Activated naive CD4-positive, alpha-beta T cell treated with anti-CD3 and anti-CD28 coated beads for 36 hours (primary cell): ENCODE results near the gene HMGB2. TPM values are rescaled to one million over a fixed set of nuclear protein-coding genes. Genes with fewer than 3 reads are reported as not detected.

Source experiments
- CTCF ChIA-PET: fragments of 350-600 bp; sonication (Branson Sonifier 250); formaldehyde crosslinking; loops from one replicate; lab custom pipeline; 2021; ENCODE audit warnings: antibody characterized with exemption; lab: Charles Lee
- DNase-seq: peaks from one replicate; pipeline ENCODE4 v3.0.0-alpha.2; 2020
- H3K27ac Mint-ChIP-seq: one replicate; pipeline ENCODE4 v1.8.0; 2021; ENCODE audit warnings: mild to moderate bottlenecking, mixed read lengths
- H3K27me3 Mint-ChIP-seq: one replicate; pipeline ENCODE4 v1.8.0; 2021; ENCODE audit warnings: low read depth, mixed read lengths
- H3K36me3 Mint-ChIP-seq: one replicate; pipeline ENCODE4 v1.8.0; 2021; ENCODE audit warnings: low read depth, mixed read lengths
- H3K4me1 Mint-ChIP-seq: one replicate; pipeline ENCODE4 v1.8.0; 2021; ENCODE audit warnings: low read depth, mixed read lengths
- H3K4me3 Mint-ChIP-seq: one replicate; pipeline ENCODE4 v1.8.0; 2021; ENCODE audit warnings: mild to moderate bottlenecking, moderate library complexity, mixed read lengths
- H3K9me3 Mint-ChIP-seq: one replicate; pipeline ENCODE4 v1.8.0; 2021; ENCODE audit warnings: mixed read lengths
- intact Hi-C: fragments of 100-400 bp; cut with micrococcal nuclease; formaldehyde crosslinking; loops from one replicate; pipeline ENCODE4 v1.15.1; 2023
- total RNA-seq, 2 experiments: library from RNA; stranded (reverse); gene quantifications; one replicate each; pipeline ENCODE4 v1.2.3, GENCODE V29; 2021

HMGB2 gene
- total RNA-seq, 2 experiments from 2014 or later = 752 to 787 TPM

- CTCF ChIA-PET = interaction anchor here (2.5 kb wide), 1 partner anchor 10 kb away, joined by 18 read pairs; no protein-coding TSS in a partner anchor
- no peak for DNase-seq
- Mint-ChIP-seq H3K27ac (no peak overlapping the region), H3K36me3 (peaks cover 4% of the 10 kb centered on the region), H3K27me3 (no peaks in the 10 kb centered on the region), H3K4me1 (no peaks in the 10 kb centered on the region), H3K4me3 (no peak overlapping the region), H3K9me3 (no peaks in the 10 kb centered on the region)
- intact Hi-C loops = no loop called here
Observed at GRCh38 chr4:173311368-173311767, 22.8 kb downstream of the HMGB2 start.

- CTCF ChIA-PET = interaction anchor here (0.6 to 2.3 kb wide), 4 partner anchors 12 to 287 kb away, joined by 3 to 6 read pairs (median 4); no protein-coding TSS in a partner anchor
- Mint-ChIP-seq H3K27ac (no peak overlapping the region), H3K4me1 (no peaks in the 10 kb centered on the region), H3K36me3 (peaks cover 13% of the 10 kb centered on the region), H3K27me3 (no peaks in the 10 kb centered on the region), H3K9me3 (no peaks in the 10 kb centered on the region), H3K4me3 (no peak overlapping the region)
- no peak for DNase-seq
- intact Hi-C loops = no loop called here
Observed at GRCh38 chr4:173307778-173308177, 26.4 kb downstream of the HMGB2 start.

GRCh38 chr4:173301518-173302201 lies 32.5 kb downstream of the HMGB2 start:
- no peak overlapping the region for H3K4me3 Mint-ChIP-seq
- CTCF ChIA-PET = interaction anchor here (0.6 to 3.9 kb wide), 54 partner anchors 9 to 547 kb away, joined by 3 to 80 read pairs (median 4); partner anchors contain the start of gene GALNT7
- intact Hi-C loops = loop anchor here (1.0 to 2.0 kb wide), 4 partner anchors 13 to 288 kb away; no protein-coding TSS in a partner anchor
- H3K27me3 Mint-ChIP-seq = no peaks in the 10 kb centered on the region
- H3K4me1 Mint-ChIP-seq = peaks cover 2% of the 10 kb centered on the region
- no peak overlapping the region for H3K27ac Mint-ChIP-seq
- peaks cover 9% of the 10 kb centered on the region for H3K36me3 Mint-ChIP-seq
- H3K9me3 Mint-ChIP-seq = no peaks in the 10 kb centered on the region
- DNase-seq = peak; percentile 39

GRCh38 chr4:173294444-173294843 lies 39.7 kb downstream of the HMGB2 start:
- Mint-ChIP-seq H3K36me3 (no peaks in the 10 kb centered on the region), H3K9me3 (no peaks in the 10 kb centered on the region), H3K4me1 (peaks cover 2% of the 10 kb centered on the region), H3K27me3 (no peaks in the 10 kb centered on the region), H3K27ac (no peak overlapping the region), H3K4me3 (no peak overlapping the region)
- intact Hi-C loops = no loop called here
- no peak for DNase-seq
- CTCF ChIA-PET = interaction anchor here (2.2 kb wide), 1 partner anchor 281 kb away, joined by 6 read pairs; no protein-coding TSS in a partner anchor

GRCh38 chr4:173293663-173294062 lies 40.5 kb downstream of the HMGB2 start:
- intact Hi-C loops = no loop called here

GRCh38 chr4:173291899-173292298 lies 42.3 kb downstream of the HMGB2 start:
- H3K4me3 Mint-ChIP-seq = no peak overlapping the region
- no peak for DNase-seq
- peaks cover 15% of the 10 kb centered on the region for H3K4me1 Mint-ChIP-seq
- CTCF ChIA-PET = interaction anchor here (0.7 to 3.0 kb wide), 6 partner anchors 10 to 294 kb away, joined by 3 to 21 read pairs (median 4); no protein-coding TSS in a partner anchor
- intact Hi-C loops = no loop called here
- no peak overlapping the region for H3K27ac Mint-ChIP-seq
- H3K27me3 Mint-ChIP-seq = no peaks in the 10 kb centered on the region
- peaks cover 6% of the 10 kb centered on the region for H3K9me3 Mint-ChIP-seq
- H3K36me3 Mint-ChIP-seq = peaks cover 1% of the 10 kb centered on the region

More at GRCh38 chr4:173293663-173294062, 40.5 kb downstream of the HMGB2 start:
- no peak for DNase-seq
- CTCF ChIA-PET = interaction anchor here (0.7 to 3.0 kb wide), 5 partner anchors 8 to 280 kb away, joined by 3 to 21 read pairs (median 3); no protein-coding TSS in a partner anchor
- Mint-ChIP-seq H3K9me3 (no peaks in the 10 kb centered on the region), H3K4me1 (peaks cover 9% of the 10 kb centered on the region), H3K27ac (no peak overlapping the region), H3K4me3 (no peak overlapping the region), H3K36me3 (no peaks in the 10 kb centered on the region), H3K27me3 (no peaks in the 10 kb centered on the region)

GRCh38 chr4:173289353-173289727 lies 44.8 kb downstream of the HMGB2 start:
- peaks cover 10% of the 10 kb centered on the region for H3K36me3 Mint-ChIP-seq
- no peak overlapping the region for H3K27ac Mint-ChIP-seq
- no peaks in the 10 kb centered on the region for H3K27me3 Mint-ChIP-seq
- H3K4me3 Mint-ChIP-seq = peak overlapping the region; percentile 43
- DNase-seq = no peak
- H3K4me1 Mint-ChIP-seq = peaks cover 15% of the 10 kb centered on the region
- H3K9me3 Mint-ChIP-seq = peaks cover 18% of the 10 kb centered on the region
- intact Hi-C loops = loop anchor here (2.0 kb wide), 1 partner anchor 29 kb away; no protein-coding TSS in a partner anchor
- CTCF ChIA-PET = interaction anchor here (0.6 to 2.9 kb wide), 7 partner anchors 10 to 276 kb away, joined by 3 to 17 read pairs (median 4); no protein-coding TSS in a partner anchor

- peak overlapping the region; percentile 43 for H3K4me3 Mint-ChIP-seq
- peaks cover 12% of the 10 kb centered on the region for H3K36me3 Mint-ChIP-seq
- no peak overlapping the region for H3K27ac Mint-ChIP-seq
- peaks cover 15% of the 10 kb centered on the region for H3K4me1 Mint-ChIP-seq
- no peaks in the 10 kb centered on the region for H3K27me3 Mint-ChIP-seq
- CTCF ChIA-PET = interaction anchor here (0.6 to 2.9 kb wide), 13 partner anchors 10 to 275 kb away, joined by 3 to 17 read pairs (median 4); no protein-coding TSS in a partner anchor
- no peak for DNase-seq
- intact Hi-C loops = loop anchor here (1.0 to 2.0 kb wide), 6 partner anchors 12 to 205 kb away; no protein-coding TSS in a partner anchor
- peaks cover 18% of the 10 kb centered on the region for H3K9me3 Mint-ChIP-seq
Observed at GRCh38 chr4:173288698-173289352, 45.3 kb downstream of the HMGB2 start.

- Mint-ChIP-seq H3K27ac (no peak overlapping the region), H3K9me3 (peaks cover 18% of the 10 kb centered on the region), H3K4me1 (peaks cover 15% of the 10 kb centered on the region), H3K4me3 (no peak overlapping the region), H3K36me3 (peaks cover 15% of the 10 kb centered on the region), H3K27me3 (no peaks in the 10 kb centered on the region)
- CTCF ChIA-PET = interaction anchor here (0.6 to 2.9 kb wide), 9 partner anchors 13 to 136 kb away, joined by 3 to 17 read pairs (median 5); no protein-coding TSS in a partner anchor
- DNase-seq = peak; percentile 89
- intact Hi-C loops = loop anchor here (1.0 to 2.0 kb wide), 6 partner anchors 13 to 206 kb away; no protein-coding TSS in a partner anchor
Observed at GRCh38 chr4:173288296-173288695, 45.9 kb downstream of the HMGB2 start.

- H3K4me1 Mint-ChIP-seq = peaks cover 15% of the 10 kb centered on the region
- no peaks in the 10 kb centered on the region for H3K27me3 Mint-ChIP-seq
- no peak for DNase-seq
- no peak overlapping the region for H3K4me3 Mint-ChIP-seq
- CTCF ChIA-PET = interaction anchor here (0.5 to 1.8 kb wide), 10 partner anchors 11 to 274 kb away, joined by 3 to 15 read pairs (median 5); no protein-coding TSS in a partner anchor
- H3K27ac Mint-ChIP-seq = no peak overlapping the region
- peaks cover 15% of the 10 kb centered on the region for H3K36me3 Mint-ChIP-seq
- peaks cover 21% of the 10 kb centered on the region for H3K9me3 Mint-ChIP-seq
- intact Hi-C loops = no loop called here
Observed at GRCh38 chr4:173287486-173287885, 46.7 kb downstream of the HMGB2 start.

GRCh38 chr4:173284463-173284862 lies 49.7 kb downstream of the HMGB2 start:
- peaks cover 27% of the 10 kb centered on the region for H3K9me3 Mint-ChIP-seq
- no peaks in the 10 kb centered on the region for H3K27me3 Mint-ChIP-seq
- CTCF ChIA-PET = no interaction called here

GRCh38 chr4:173282626-173283025 lies 51.5 kb downstream of the HMGB2 start:
- CTCF ChIA-PET = interaction anchor here (1.0 to 1.2 kb wide), 3 partner anchors 25 to 260 kb away, joined by 3 read pairs; no protein-coding TSS in a partner anchor

More at GRCh38 chr4:173284463-173284862, 49.7 kb downstream of the HMGB2 start:
- Mint-ChIP-seq H3K27ac (no peak overlapping the region), H3K4me3 (no peak overlapping the region), H3K36me3 (peaks cover 22% of the 10 kb centered on the region), H3K4me1 (peaks cover 13% of the 10 kb centered on the region)
- no peak for DNase-seq
- intact Hi-C loops = no loop called here

More at GRCh38 chr4:173282626-173283025, 51.5 kb downstream of the HMGB2 start:
- peaks cover 24% of the 10 kb centered on the region for H3K36me3 Mint-ChIP-seq
- no peak for DNase-seq
- no peaks in the 10 kb centered on the region for H3K27me3 Mint-ChIP-seq
- intact Hi-C loops = no loop called here
- no peaks in the 10 kb centered on the region for H3K4me1 Mint-ChIP-seq
- H3K9me3 Mint-ChIP-seq = peaks cover 25% of the 10 kb centered on the region
- no peak overlapping the region for H3K4me3 Mint-ChIP-seq
- no peak overlapping the region for H3K27ac Mint-ChIP-seq
